GM13976 (cell line): ENCODE measurements around the gene SAA1.

ENCODE experiments used
- DNase-seq: peaks from one replicate; pipeline ENCODE4 v3.0.0; 2012; ENCODE audit warnings: low spot score
- in situ Hi-C: fragments of 300-500 bp; cut with MboI; formaldehyde crosslinking; loops from one replicate; pipeline ENCODE4 v1.12.0; 2022; ENCODE audit warnings: low sequenced_read_pairs, mixed read lengths, inconsistent platforms; ENCODE audit not compliant: unreplicated experiment
- TF ChIP-seq, protein P1 (sequence below): IDR thresholded peaks from 2 replicates; pipeline ENCODE4 v1.5.1; 2012; ENCODE audit warnings: borderline replicate concordance, mild to moderate bottlenecking; ENCODE audit not compliant: insufficient read depth; ENCODE audit errors: extremely low read depth, missing control alignments, control extremely low read depth

Gene SAA1

DNA sequence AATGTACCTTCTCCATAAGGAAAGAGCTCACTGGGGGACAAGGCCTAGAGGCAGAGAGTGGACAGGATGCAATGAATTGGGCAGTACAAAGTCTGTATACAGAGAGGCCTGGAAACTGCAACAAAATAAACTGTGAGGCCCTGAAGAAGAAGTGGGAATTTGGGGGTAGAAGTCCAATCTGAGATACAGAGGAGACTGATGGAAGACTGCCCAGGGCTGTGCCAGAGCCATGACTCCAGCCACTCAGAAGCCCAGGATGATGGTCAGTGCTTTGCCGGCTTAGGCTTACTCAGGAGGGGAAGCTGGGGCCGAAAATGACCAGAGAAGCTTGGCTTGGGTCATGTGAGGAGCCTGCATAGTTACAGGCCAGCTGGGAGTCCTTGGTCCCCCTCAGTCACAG lies 35.2 kb upstream of the SAA1 start:
- in situ Hi-C loops, result loop anchor here (25.0 kb wide), 1 partner anchor 506 kb away; the partner anchor contains the start of gene IGSF22
- TF ChIP-seq, protein P1, sequence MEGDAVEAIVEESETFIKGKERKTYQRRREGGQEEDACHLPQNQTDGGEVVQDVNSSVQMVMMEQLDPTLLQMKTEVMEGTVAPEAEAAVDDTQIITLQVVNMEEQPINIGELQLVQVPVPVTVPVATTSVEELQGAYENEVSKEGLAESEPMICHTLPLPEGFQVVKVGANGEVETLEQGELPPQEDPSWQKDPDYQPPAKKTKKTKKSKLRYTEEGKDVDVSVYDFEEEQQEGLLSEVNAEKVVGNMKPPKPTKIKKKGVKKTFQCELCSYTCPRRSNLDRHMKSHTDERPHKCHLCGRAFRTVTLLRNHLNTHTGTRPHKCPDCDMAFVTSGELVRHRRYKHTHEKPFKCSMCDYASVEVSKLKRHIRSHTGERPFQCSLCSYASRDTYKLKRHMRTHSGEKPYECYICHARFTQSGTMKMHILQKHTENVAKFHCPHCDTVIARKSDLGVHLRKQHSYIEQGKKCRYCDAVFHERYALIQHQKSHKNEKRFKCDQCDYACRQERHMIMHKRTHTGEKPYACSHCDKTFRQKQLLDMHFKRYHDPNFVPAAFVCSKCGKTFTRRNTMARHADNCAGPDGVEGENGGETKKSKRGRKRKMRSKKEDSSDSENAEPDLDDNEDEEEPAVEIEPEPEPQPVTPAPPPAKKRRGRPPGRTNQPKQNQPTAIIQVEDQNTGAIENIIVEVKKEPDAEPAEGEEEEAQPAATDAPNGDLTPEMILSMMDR, result no peak
- no peak for DNase-seq

DNA sequence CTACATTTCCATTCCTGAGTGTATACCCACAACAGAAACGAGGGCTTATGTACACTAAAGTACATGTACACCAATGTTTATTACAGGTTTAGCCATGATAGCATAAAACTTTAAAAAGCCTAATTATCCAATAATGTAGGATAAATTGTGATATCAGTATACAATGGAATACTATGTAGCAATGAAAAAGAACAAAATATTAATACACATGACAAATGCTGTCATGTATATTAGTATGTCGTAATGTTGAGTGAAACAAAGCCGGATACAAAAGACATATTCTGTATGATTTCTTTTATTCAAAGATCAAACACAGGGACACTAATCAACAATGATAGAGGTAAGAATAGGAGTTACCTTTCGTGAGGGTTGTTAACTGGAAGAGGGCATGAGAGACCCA lies 32.2 kb upstream of the SAA1 start:
- TF ChIP-seq, protein P1, result no peak
- no peak for DNase-seq
- in situ Hi-C loops, result loop anchor here (25.0 kb wide), 1 partner anchor 503 kb away; the partner anchor contains the start of gene IGSF22

DNA sequence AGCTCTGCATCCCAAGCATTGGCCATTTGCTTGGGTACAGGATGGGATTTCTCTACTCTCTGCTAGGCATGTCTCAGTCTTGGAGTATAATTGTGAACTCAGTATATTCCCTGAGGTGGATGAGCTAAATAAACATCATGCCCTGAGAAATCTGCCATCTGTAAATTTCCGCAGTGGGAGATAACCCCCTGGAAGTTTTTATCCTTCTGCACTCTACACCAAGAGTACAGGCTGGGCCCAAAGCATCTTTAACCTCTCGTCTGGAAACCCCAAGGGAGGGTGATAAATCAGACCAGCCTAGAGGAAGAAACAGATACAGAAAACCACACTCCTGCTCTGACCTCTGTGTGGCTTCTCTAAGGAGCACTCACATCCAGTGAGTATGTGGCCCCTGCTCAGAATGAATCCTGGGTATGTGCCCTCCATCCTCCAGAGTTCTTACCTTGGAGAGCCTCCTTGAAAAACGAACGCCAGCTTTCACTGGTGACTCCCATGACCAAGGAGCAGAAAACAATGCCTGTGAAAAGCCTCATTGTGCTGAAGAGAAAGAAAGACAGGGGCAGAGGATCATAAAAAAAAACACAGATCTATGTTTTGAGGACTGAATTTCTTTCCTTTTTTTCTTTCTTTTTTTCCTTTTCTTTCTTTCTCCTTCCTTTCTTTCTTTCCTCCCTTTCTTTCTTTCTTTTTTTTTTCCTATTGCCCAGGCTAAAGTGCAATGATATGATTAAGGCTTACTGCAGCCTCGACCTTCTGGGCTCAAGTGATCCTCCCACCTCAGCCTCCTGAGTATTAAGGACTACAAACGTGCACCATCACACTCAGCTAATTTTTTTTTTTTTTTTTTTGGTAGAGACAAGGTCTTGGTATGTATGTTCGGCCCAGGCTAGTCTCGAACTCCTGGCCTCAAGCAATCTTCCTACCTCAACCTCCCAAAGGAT lies 30.4 kb upstream of the SAA1 start:
- TF ChIP-seq, protein P1, result no peak
- no peak for DNase-seq
- in situ Hi-C loops, result loop anchor here (25.0 kb wide), 1 partner anchor 502 kb away; the partner anchor contains the start of gene IGSF22

DNA sequence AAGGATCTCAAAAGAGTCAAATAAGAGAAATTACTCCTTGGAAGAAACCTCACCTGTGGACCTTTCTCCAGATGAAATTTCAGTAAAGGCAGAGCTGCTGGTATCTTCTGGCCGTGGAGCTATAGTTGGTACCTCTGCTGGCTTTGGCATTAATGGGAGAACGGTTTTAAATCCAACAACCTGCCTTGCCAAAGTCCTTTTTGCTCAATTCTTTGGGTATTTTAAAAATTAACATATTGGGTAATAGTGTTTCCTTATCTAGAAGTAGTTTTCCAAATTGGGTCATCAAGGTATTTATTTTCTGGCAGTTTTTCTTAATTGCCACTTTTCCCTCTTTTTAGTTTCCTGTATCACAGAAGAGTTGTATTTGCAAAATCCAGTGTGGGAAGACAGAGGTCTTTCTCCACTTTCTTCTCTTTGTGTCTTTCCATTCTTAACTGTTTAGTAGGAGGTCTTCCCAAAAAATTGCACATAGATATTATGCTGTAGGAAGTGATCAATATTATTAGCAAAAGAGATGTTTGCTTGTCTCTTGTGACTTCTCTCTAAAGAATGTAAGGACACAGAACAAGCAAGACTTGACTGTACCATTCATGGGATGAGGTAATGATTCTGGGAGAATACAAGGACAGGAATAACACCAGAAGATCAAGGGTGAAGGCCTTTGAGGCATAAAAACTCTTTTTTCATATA lies 29.3 kb upstream of the SAA1 start, which contains the start of gene SAA4:
Gene SAA4 (minus strand): TSS at position 139 of the 693 bp plus-strand sequence. CDS start 876 bp downstream, outside the sequence.
- TF ChIP-seq, protein P1, result no peak
- in situ Hi-C loops, result loop anchor here (25.0 kb wide), 1 partner anchor 500 kb away; the partner anchor contains the start of gene IGSF22
- no peak for DNase-seq

DNA sequence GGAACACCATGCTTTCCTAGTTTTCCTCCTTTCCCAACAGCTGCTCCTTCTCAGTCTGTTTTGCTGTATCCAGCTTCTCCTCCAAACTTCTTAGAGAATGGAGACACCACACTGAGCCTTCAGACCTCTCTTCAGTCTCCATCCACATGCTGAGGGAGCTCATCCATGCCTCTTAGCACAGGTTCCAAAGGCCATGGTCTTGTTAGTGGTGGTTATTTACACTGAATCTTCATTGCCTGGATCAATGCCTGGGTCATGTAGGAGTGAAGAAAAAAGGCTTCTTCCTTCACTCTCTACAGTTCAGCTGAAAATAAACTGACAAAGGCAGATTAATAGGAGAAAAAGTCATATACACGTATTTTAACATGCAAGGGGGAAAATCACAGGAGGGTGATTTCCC lies 26.4 kb upstream of the SAA1 start:
- in situ Hi-C loops, result loop anchor here (25.0 kb wide), 1 partner anchor 498 kb away; the partner anchor contains the start of gene IGSF22
- no peak for DNase-seq
- TF ChIP-seq, protein P1, result no peak

DNA sequence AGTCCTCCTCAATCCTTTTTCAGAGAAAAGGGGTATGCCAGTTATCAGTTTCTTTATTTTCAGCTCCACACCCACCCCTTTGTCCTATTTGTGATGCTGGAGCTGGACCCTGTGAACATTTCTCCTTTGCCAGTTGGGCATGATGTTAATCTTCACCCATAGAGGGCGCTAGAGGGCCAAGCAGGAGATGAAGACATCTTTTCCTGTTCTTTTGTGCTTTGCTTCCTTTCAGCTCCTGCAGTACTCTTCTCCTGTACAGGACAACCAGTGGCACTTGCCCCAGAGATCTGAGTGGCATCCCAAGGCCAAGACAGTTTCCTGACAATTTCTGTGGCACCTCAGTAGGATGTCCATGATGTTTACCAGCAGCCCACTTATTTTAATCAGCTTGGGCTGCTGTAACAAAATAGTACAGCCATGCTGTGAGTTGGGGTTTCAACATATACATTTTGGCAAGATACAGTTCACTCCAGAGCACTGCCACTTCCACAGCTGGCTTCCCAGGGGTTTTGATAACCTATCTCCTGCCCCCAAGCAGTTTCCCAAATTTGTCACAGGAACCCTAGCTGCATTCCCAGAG lies 22.2 kb upstream of the SAA1 start:
- TF ChIP-seq, protein P1, result peak; percentile 86
- peak; percentile 52 for DNase-seq
- in situ Hi-C loops, result loop anchor here (25.0 kb wide), 1 partner anchor 493 kb away; the partner anchor contains the start of gene IGSF22
